KBM-7 (cell line): ENCODE results near the gene IL17RD.

Experiments used
- DNase-seq: peaks from one replicate; pipeline ENCODE4 v3.0.0-alpha.2; 2015
- in situ Hi-C: fragments of 300-500 bp; cut with MboI; formaldehyde crosslinking; loops from 2 replicates; pipeline ENCODE4 v1.14.3; 2020; ENCODE audit warnings: low sequenced_read_pairs, low pct_unique_long_range_greater_than_20kb, mixed read lengths

Gene IL17RD

GRCh38 chr3:57140894-57141293, 24.3 kb downstream of the IL17RD start:
- DNase-seq = no peak
- in situ Hi-C loops = no loop called here

GRCh38 chr3:57135964-57136719, 29.0 kb downstream of the IL17RD start:
- no peak for DNase-seq
- in situ Hi-C loops = no loop called here

GRCh38 chr3:57133157-57133556, 32.0 kb downstream of the IL17RD start:
- in situ Hi-C loops = no loop called here
- DNase-seq = no peak

- in situ Hi-C loops = no loop called here
Observed at GRCh38 chr3:57132674-57133073, 32.5 kb downstream of the IL17RD start.

GRCh38 chr3:57131210-57131588, 34.0 kb downstream of the IL17RD start:
- DNase-seq = no peak

More at GRCh38 chr3:57132674-57133073, 32.5 kb downstream of the IL17RD start:
- DNase-seq = no peak

GRCh38 chr3:57130571-57131209, 34.5 kb downstream of the IL17RD start:
- DNase-seq = no peak
- in situ Hi-C loops = no loop called here

More at GRCh38 chr3:57131210-57131588, 34.0 kb downstream of the IL17RD start:
- in situ Hi-C loops = no loop called here

GRCh38 chr3:57128826-57129667, 36.1 kb downstream of the IL17RD start:
- in situ Hi-C loops = no loop called here
- no peak for DNase-seq

GRCh38 chr3:57127891-57128518, 37.1 kb downstream of the IL17RD start:
- no peak for DNase-seq
- in situ Hi-C loops = no loop called here

GRCh38 chr3:57126244-57126643, 38.9 kb downstream of the IL17RD start:
- in situ Hi-C loops = no loop called here
- no peak for DNase-seq

GRCh38 chr3:57120451-57121174, 44.5 kb downstream of the IL17RD start:
- DNase-seq = no peak
- in situ Hi-C loops = no loop called here

GRCh38 chr3:57120040-57120439, 45.1 kb downstream of the IL17RD start:
- in situ Hi-C loops = no loop called here
- DNase-seq = no peak

- in situ Hi-C loops = no loop called here
Observed at GRCh38 chr3:57118254-57118653, 46.9 kb downstream of the IL17RD start.

GRCh38 chr3:57116501-57116900, 48.7 kb downstream of the IL17RD start:
- DNase-seq = no peak
- in situ Hi-C loops = no loop called here

More at GRCh38 chr3:57118254-57118653, 46.9 kb downstream of the IL17RD start:
- DNase-seq = no peak

- peak; percentile 56 for DNase-seq
- in situ Hi-C loops = no loop called here
Observed at GRCh38 chr3:57112206-57112605, 52.9 kb downstream of the IL17RD start.

GRCh38 chr3:57110798-57111197, 54.4 kb downstream of the IL17RD start:
- in situ Hi-C loops = no loop called here
- no peak for DNase-seq

- DNase-seq = no peak
- in situ Hi-C loops = no loop called here
Observed at GRCh38 chr3:57110214-57110613, 54.9 kb downstream of the IL17RD start.

GRCh38 chr3:57109437-57110199, 55.5 kb downstream of the IL17RD start:
- DNase-seq = no peak
- in situ Hi-C loops = no loop called here

- in situ Hi-C loops = no loop called here
- no peak for DNase-seq
Observed at GRCh38 chr3:57108684-57109083, 56.5 kb downstream of the IL17RD start.
